ENCODE measurements around the gene NEDD4L. TPM values are rescaled to one million over a fixed set of nuclear protein-coding genes. Genes with fewer than 3 reads are reported as not detected.

NEDD4L gene
- total RNA-seq, 4 donors from 2014 or later: 22.7 to 39.9 (median 34.7) TPM

DNA sequence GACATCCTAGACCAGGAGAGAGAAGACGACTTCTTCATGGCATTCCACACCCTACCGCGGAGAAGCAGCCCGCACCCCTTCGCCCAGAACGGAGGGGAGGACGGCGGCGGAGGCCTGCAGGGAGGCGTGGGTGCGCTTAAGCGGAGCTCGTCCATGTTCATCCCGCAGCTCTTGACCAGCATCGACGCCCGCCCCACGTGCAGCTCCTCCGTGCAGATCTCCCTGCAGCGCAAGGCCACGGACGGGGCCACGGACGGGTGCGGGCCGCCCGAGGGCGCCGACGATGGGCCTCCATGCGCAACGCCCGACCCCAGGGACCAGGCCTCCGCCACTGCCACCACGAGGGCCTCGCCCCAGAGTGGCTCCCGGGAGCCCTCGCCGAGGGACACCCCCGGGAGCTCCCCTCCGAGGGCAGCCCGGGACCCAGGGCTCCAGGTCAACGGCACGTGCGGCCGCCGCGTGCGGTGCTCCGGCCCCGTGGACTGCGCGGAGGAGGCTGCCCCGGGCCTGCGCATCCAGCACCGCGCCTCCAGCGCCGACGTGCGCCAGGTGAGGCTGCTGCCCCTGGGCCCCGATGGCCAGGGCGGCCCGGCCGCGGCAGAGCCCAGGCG lies 211.8 kb downstream of the NEDD4L start:
- intact Hi-C loops (cut with DNase I): no loop called here
- H3K9me3 ChIP-seq: no peaks in the 10 kb centered on the region
- DNase-seq (ENCODE audit: extremely low spot score): peak; percentile 34
- H3K27me3 ChIP-seq: no peaks in the 10 kb centered on the region
- peaks cover 0 to 11% (median 5%) of the 10 kb centered on the region in 4 donors for H3K36me3 ChIP-seq
- no peak overlapping the region for H3K27ac ChIP-seq (replicated peaks in 1 of 4)
- no peak overlapping the region for H3K4me3 ChIP-seq
- 100% methylated on average over 8 of the region's 67 CpGs for WGBS
- TF ChIP-seq POLR2AphosphoS5 (IDR thresholded peaks at IDR 0.05) (no peak), POLR2A (IDR thresholded peaks at IDR 0.05; ENCODE audit: low read depth) (no peak), EP300 (IDR thresholded peaks at IDR 0.05) (no peak)
- TF ChIP-seq, protein P1, sequence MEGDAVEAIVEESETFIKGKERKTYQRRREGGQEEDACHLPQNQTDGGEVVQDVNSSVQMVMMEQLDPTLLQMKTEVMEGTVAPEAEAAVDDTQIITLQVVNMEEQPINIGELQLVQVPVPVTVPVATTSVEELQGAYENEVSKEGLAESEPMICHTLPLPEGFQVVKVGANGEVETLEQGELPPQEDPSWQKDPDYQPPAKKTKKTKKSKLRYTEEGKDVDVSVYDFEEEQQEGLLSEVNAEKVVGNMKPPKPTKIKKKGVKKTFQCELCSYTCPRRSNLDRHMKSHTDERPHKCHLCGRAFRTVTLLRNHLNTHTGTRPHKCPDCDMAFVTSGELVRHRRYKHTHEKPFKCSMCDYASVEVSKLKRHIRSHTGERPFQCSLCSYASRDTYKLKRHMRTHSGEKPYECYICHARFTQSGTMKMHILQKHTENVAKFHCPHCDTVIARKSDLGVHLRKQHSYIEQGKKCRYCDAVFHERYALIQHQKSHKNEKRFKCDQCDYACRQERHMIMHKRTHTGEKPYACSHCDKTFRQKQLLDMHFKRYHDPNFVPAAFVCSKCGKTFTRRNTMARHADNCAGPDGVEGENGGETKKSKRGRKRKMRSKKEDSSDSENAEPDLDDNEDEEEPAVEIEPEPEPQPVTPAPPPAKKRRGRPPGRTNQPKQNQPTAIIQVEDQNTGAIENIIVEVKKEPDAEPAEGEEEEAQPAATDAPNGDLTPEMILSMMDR (IDR thresholded peaks at IDR 0.05): no peak
- H3K4me1 ChIP-seq: peaks cover 6 to 10% (median 9%) of the 10 kb centered on the region in 4 donors

DNA sequence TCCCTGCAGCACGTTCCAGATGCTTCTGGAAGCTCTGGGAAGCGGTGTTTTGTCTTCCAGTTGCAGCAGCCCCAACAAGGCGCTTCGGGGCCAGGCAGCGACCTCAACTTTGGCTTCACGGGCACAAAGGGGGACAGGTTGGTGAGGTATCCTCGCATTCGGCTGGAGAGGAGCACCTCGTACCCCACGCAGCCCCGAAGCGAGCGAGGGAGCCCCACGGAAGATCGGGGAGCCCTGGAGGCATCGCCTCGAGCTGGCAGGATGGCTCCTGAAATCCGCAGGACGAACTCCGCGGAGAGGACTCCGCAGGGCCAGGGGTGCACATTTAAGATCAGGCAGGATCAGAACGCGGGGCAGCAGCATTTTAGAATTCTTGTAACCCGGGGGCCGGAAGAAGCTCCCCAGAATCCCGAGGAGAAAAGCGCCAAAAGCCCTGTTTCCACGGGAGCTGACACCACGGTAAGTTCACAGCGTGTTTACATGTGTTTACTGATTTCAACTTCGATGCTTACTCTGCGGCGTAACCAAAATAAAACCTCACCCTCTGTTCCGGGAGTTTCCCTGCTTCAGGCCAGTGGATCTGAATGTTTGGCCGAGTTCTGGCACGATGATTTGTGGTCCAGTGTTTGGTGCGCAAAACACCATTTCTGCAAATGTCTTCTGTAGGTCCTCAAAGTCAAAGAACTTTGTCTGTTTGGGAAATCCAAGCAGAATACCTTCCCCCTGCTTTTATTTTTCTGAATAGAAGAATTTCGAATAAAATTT lies 212.5 kb downstream of the NEDD4L start:
- Histone ChIP-seq H3K4me3 (no peak overlapping the region), H3K27ac (replicated peaks in 1 of 4) (no peak overlapping the region), H3K27me3 (no peaks in the 10 kb centered on the region), H3K9me3 (no peaks in the 10 kb centered on the region), H3K36me3 (peaks cover 0 to 11% (median 5%) of the 10 kb centered on the region in 4 donors), H3K4me1 (peaks cover 6 to 10% (median 8%) of the 10 kb centered on the region in 4 donors)
- intact Hi-C loops (cut with DNase I): no loop called here
- DNase-seq (ENCODE audit: extremely low spot score): no peak
- 98% methylated on average over 39 of the region's 39 CpGs for WGBS
- no peak for TF ChIP-seq POLR2AphosphoS5 (IDR thresholded peaks at IDR 0.05)
- TF ChIP-seq, protein P1 (IDR thresholded peaks at IDR 0.05): no peak
- TF ChIP-seq POLR2A (IDR thresholded peaks at IDR 0.05; ENCODE audit: low read depth): no peak
- no peak for TF ChIP-seq EP300 (IDR thresholded peaks at IDR 0.05)

DNA sequence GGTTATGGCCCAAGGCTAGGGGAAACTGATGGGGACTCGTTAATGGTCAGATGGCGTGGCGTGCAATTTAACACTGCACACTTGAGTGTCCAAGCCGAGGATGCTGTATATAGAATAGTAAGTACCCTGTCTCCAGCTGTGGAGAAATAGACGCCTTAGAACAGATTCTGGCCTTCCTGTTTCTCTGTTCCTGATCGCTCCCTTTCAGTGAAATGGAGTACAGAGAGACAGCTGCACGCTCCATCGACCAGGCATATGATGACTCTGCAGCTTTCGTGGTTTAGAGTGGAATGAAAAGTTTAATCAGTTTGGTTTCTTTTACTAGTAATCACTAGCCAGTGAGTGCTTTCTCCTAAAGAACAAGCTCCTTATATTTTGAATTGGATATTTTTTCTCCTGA lies 213.4 kb downstream of the NEDD4L start:
- H3K9me3 ChIP-seq: no peaks in the 10 kb centered on the region
- H3K27ac ChIP-seq (replicated peaks in 1 of 4): no peak overlapping the region
- H3K36me3 ChIP-seq: peaks cover 0 to 11% (median 5%) of the 10 kb centered on the region in 4 donors
- no peaks in the 10 kb centered on the region for H3K27me3 ChIP-seq
- WGBS: 79% methylated on average over 9 of the region's 9 CpGs
- DNase-seq (ENCODE audit: extremely low spot score): no peak
- no peak overlapping the region for H3K4me3 ChIP-seq
- H3K4me1 ChIP-seq: peaks cover 3 to 6% (median 4%) of the 10 kb centered on the region in 4 donors
- TF ChIP-seq, protein P1 (IDR thresholded peaks at IDR 0.05): no peak
- TF ChIP-seq EP300 (IDR thresholded peaks at IDR 0.05): no peak
- no peak for TF ChIP-seq POLR2AphosphoS5 (IDR thresholded peaks at IDR 0.05)
- no peak for TF ChIP-seq POLR2A (IDR thresholded peaks at IDR 0.05; ENCODE audit: low read depth)
- intact Hi-C loops (cut with DNase I): no loop called here

DNA sequence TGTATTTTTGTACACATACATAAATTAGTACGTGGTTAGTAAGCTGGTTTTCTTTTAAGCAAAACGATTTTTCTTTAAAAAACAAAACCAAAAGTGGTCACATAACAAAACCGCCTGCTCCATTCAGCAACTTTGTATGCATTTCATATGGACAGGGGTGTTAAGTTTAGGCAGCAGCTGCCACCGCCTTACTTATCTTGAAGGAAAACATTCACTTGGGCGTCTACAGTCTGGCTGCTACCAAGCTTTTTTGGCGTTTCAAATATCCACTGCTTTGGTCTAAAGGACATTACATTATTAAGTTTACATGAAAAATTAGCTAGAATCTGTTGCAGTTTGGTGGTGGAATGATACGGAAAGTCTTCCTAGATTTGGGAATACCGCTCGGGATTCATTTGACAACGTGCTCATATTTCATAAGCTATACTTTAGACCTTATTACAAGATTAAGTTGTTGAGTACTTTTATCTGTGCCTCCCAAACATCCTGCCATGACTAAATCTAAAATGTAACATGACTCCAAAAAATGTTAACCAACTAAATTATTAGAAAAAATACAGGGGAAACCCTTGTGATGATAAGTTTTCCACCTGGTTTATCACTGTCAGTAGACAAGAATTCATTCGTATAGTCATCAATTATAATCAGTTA lies 214.8 kb downstream of the NEDD4L start:
- no peak for DNase-seq (ENCODE audit: extremely low spot score)
- H3K36me3 ChIP-seq: peaks cover 0 to 11% (median 5%) of the 10 kb centered on the region in 4 donors
- H3K27me3 ChIP-seq: no peaks in the 10 kb centered on the region
- peaks cover 0 to 15% (median 8%) of the 10 kb centered on the region in 4 donors for H3K4me1 ChIP-seq
- whole genome bisulfite sequencing: 95% methylated on average over 11 of the region's 11 CpGs
- TF ChIP-seq POLR2A (IDR thresholded peaks at IDR 0.05; ENCODE audit: low read depth) (no peak), EP300 (IDR thresholded peaks at IDR 0.05) (no peak)
- TF ChIP-seq, protein P1 (IDR thresholded peaks at IDR 0.05): no peak
- no peaks in the 10 kb centered on the region for H3K9me3 ChIP-seq
- no peak overlapping the region for H3K4me3 ChIP-seq
- H3K27ac ChIP-seq (replicated peaks in 1 of 4): no peak overlapping the region
- intact Hi-C loops (cut with DNase I): no loop called here

Measured in esophagus muscularis mucosa (tissue), 4 donors.